Measurements from ENCODE around the gene SIGLEC8.
"Not testable (repeated sequence)": the region's sequence is repeated elsewhere in the genome, so short reads cannot be mapped to it uniquely, and the experiment has no call there.

SIGLEC8 gene

GRCh38 chr19:51448011-51448410 lies 10.2 kb downstream of the SIGLEC8 start:
- no peak for DNase-seq (ENCODE audit: low read depth)
- TF ChIP-seq CTCF (IDR thresholded peaks at IDR 0.05; ENCODE audit: insufficient read depth, low read depth, low read length, missing control alignments), result no peak
- H3K4me3 ChIP-seq (ENCODE audit: low read depth, low read length), result no peak overlapping the region

GRCh38 chr19:51447510-51447909 lies 10.7 kb downstream of the SIGLEC8 start:
- H3K4me3 ChIP-seq (ENCODE audit: low read depth, low read length); DNase-seq (ENCODE audit: low read depth): not testable (repeated sequence)

- TF ChIP-seq CTCF (IDR thresholded peaks at IDR 0.05; ENCODE audit: insufficient read depth, low read depth, low read length, missing control alignments), result no peak
- peak overlapping the region; percentile 30 for H3K4me3 ChIP-seq (ENCODE audit: low read depth, low read length)
- DNase-seq (ENCODE audit: low read depth), result peak; percentile 95
Observed at GRCh38 chr19:51441410-51442390, 16.6 kb downstream of the SIGLEC8 start.

- DNase-seq (ENCODE audit: low read depth), result no peak
- H3K4me3 ChIP-seq (ENCODE audit: low read depth, low read length), result no peak overlapping the region; the same call in 1 of the 2 replicates
- no peak for TF ChIP-seq CTCF (IDR thresholded peaks at IDR 0.05; ENCODE audit: insufficient read depth, low read depth, low read length, missing control alignments)
Observed at GRCh38 chr19:51440846-51441409, 17.3 kb downstream of the SIGLEC8 start.

GRCh38 chr19:51440052-51440451 lies 18.2 kb downstream of the SIGLEC8 start:
- no peak overlapping the region for H3K4me3 ChIP-seq (ENCODE audit: low read depth, low read length)
- no peak for TF ChIP-seq CTCF (IDR thresholded peaks at IDR 0.05; ENCODE audit: insufficient read depth, low read depth, low read length, missing control alignments)
- no peak for DNase-seq (ENCODE audit: low read depth)

- DNase-seq (ENCODE audit: low read depth), result peak; percentile 58
- TF ChIP-seq CTCF (IDR thresholded peaks at IDR 0.05; ENCODE audit: insufficient read depth, low read depth, low read length, missing control alignments), result peak; percentile 64
- no peak overlapping the region for H3K4me3 ChIP-seq (ENCODE audit: low read depth, low read length)
Observed at GRCh38 chr19:51439021-51439465, 19.2 kb downstream of the SIGLEC8 start.

GRCh38 chr19:51434456-51434855 lies 23.8 kb downstream of the SIGLEC8 start:
- no peak for DNase-seq (ENCODE audit: low read depth)
- no peak for TF ChIP-seq CTCF (IDR thresholded peaks at IDR 0.05; ENCODE audit: insufficient read depth, low read depth, low read length, missing control alignments)

More at GRCh38 chr19:51434456-51434855, 23.8 kb downstream of the SIGLEC8 start:
- no peak overlapping the region for H3K4me3 ChIP-seq (ENCODE audit: low read depth, low read length)
